Umbilical cord (tissue), 2 donors: ENCODE measurements around the gene PCLAF. TPM values are rescaled to one million over a fixed set of nuclear protein-coding genes. Genes with fewer than 3 reads are reported as not detected.
A peak's percentile ranks its signal among the peaks of the same experiment; 100 is the strongest.
"Not testable (repeated sequence)": the region's sequence is repeated elsewhere in the genome, so short reads cannot be mapped to it uniquely, and the experiment has no call there.

Experiments
- DNase-seq: peaks from one replicate; pipeline ENCODE4 v3.0.0-alpha.2; 2015; ENCODE audit warnings: low spot score
- total RNA-seq: library from RNA; depleted of rRNA; stranded (reverse); fragments of >200 nt; gene quantifications from one replicate; pipeline ENCODE4 v1.2.3, GENCODE V29; 2014; ENCODE audit warnings: low replicate concordance; ENCODE audit not compliant: insufficient read depth

The PCLAF gene
- total RNA-seq, 1 donor from 2014 or later, result 9.1 TPM

- no peak for DNase-seq
Observed at GRCh38 chr15:64369078-64369607, 12.1 kb downstream of the PCLAF start.

GRCh38 chr15:64361259-64361658 is 20.0 kb downstream of the PCLAF start:
- DNase-seq, result no peak

GRCh38 chr15:64356710-64357040 is 24.6 kb downstream of the PCLAF start:
- no peak for DNase-seq

GRCh38 chr15:64355944-64356709 is 25.1 kb downstream of the PCLAF start, which contains the start of gene CSNK1G1:
Gene CSNK1G1, minus strand, starts transcription at chr15:64356173. Its CDS starts 55,674 bp downstream, at chr15:64300499.
- DNase-seq, result peak; percentile 99

- peak; percentile 20 for DNase-seq
Observed at GRCh38 chr15:64355348-64355943, 25.8 kb downstream of the PCLAF start.

GRCh38 chr15:64354688-64355344 is 26.4 kb downstream of the PCLAF start:
- DNase-seq, result no peak

GRCh38 chr15:64351265-64351664 is 30.0 kb downstream of the PCLAF start:
- DNase-seq, result no peak

GRCh38 chr15:64349375-64349774 is 31.9 kb downstream of the PCLAF start:
- DNase-seq, result no peak

- DNase-seq, result no peak
Observed at GRCh38 chr15:64348455-64348854, 32.8 kb downstream of the PCLAF start.

- not testable (repeated sequence) for DNase-seq
Observed at GRCh38 chr15:64346242-64346641, 35.0 kb downstream of the PCLAF start.

- no peak for DNase-seq
Observed at GRCh38 chr15:64344651-64345294, 36.5 kb downstream of the PCLAF start.

- no peak for DNase-seq
Observed at GRCh38 chr15:64343841-64344240, 37.4 kb downstream of the PCLAF start.

- peak; percentile 30 for DNase-seq
Observed at GRCh38 chr15:64343222-64343621, 38.0 kb downstream of the PCLAF start.

GRCh38 chr15:64341961-64342360 is 39.3 kb downstream of the PCLAF start:
- DNase-seq, result peak; percentile 35

GRCh38 chr15:64340355-64340754 is 40.9 kb downstream of the PCLAF start:
- no peak for DNase-seq

GRCh38 chr15:64337761-64338160 is 43.5 kb downstream of the PCLAF start:
- no peak for DNase-seq

GRCh38 chr15:64333986-64334929 is 47.0 kb downstream of the PCLAF start:
- DNase-seq, result no peak

- no peak for DNase-seq
Observed at GRCh38 chr15:64333516-64333915, 47.7 kb downstream of the PCLAF start.

- not testable (repeated sequence) for DNase-seq
Observed at GRCh38 chr15:64331668-64332067, 49.6 kb downstream of the PCLAF start.

- DNase-seq, result not testable (repeated sequence)
Observed at GRCh38 chr15:64326975-64327374, 54.3 kb downstream of the PCLAF start.

- not testable (repeated sequence) for DNase-seq
Observed at GRCh38 chr15:64326458-64326857, 54.8 kb downstream of the PCLAF start.
